ENCODE results near the gene LMO7.
"Not testable (repeated sequence)": the region's sequence is repeated elsewhere in the genome, so short reads cannot be mapped to it uniquely, and the experiment has no call there.

The LMO7 gene

GRCh38 chr13:75679459-75679858, 43.3 kb downstream of the LMO7 start:
- no peak for DNase-seq (ENCODE audit: low read depth, low spot score)
- Histone ChIP-seq H3K9me3 (ENCODE audit: low read depth, low read length) (no peaks in the 10 kb centered on the region), H3K27ac (no peak overlapping the region), H3K4me3 (no peak overlapping the region), H3K9ac (ENCODE audit: insufficient read length) (no peak overlapping the region), H3K36me3 (ENCODE audit: insufficient read depth, low read length) (peaks cover 6% of the 10 kb centered on the region; the same call in 1 of the 2 replicates)
- TF ChIP-seq EZH2 (IDR thresholded peaks at IDR 0.05), result no peak
- TF ChIP-seq POLR2AphosphoS5 (IDR thresholded peaks at IDR 0.05; ENCODE audit: borderline replicate concordance, low read depth, low read length), result no peak
- no peak for TF ChIP-seq FOXP2 (optimal IDR thresholded peaks at IDR 0.05; ENCODE audit: control extremely low read depth, extremely low read length, insufficient read depth)

- not testable (repeated sequence) for H3K27ac ChIP-seq; H3K9ac ChIP-seq (ENCODE audit: insufficient read length); H3K9me3 ChIP-seq (ENCODE audit: low read depth, low read length); H3K36me3 ChIP-seq (ENCODE audit: insufficient read depth, low read length); H3K4me3 ChIP-seq; DNase-seq (ENCODE audit: low read depth, low spot score)
Measured at GRCh38 chr13:75680251-75680650, 44.1 kb downstream of the LMO7 start.

- Histone ChIP-seq H3K27ac (no peak overlapping the region), H3K9me3 (ENCODE audit: low read depth, low read length) (no peaks in the 10 kb centered on the region), H3K4me3 (no peak overlapping the region), H3K9ac (ENCODE audit: insufficient read length) (no peak overlapping the region), H3K36me3 (ENCODE audit: insufficient read depth, low read length) (peaks cover 6% of the 10 kb centered on the region; the same call in 1 of the 2 replicates)
- DNase-seq (ENCODE audit: low read depth, low spot score), result no peak
- TF ChIP-seq POLR2AphosphoS5 (IDR thresholded peaks at IDR 0.05; ENCODE audit: borderline replicate concordance, low read depth, low read length) (no peak), EZH2 (IDR thresholded peaks at IDR 0.05) (no peak)
Measured at GRCh38 chr13:75682326-75682725, 46.2 kb downstream of the LMO7 start.

GRCh38 chr13:75685239-75685697, 49.1 kb downstream of the LMO7 start:
- Histone ChIP-seq H3K27ac (peak overlapping the region; percentile 34; the same call in 1 of the 2 replicates), H3K9ac (ENCODE audit: insufficient read length) (no peak overlapping the region), H3K4me3 (no peak overlapping the region), H3K36me3 (ENCODE audit: insufficient read depth, low read length) (no peaks in the 10 kb centered on the region), H3K9me3 (ENCODE audit: low read depth, low read length) (no peaks in the 10 kb centered on the region)
- no peak for DNase-seq (ENCODE audit: low read depth, low spot score)
- no peak for TF ChIP-seq FOXP2 (optimal IDR thresholded peaks at IDR 0.05; ENCODE audit: control extremely low read depth, extremely low read length, insufficient read depth)
- TF ChIP-seq EZH2 (IDR thresholded peaks at IDR 0.05), result no peak
- no peak for TF ChIP-seq POLR2AphosphoS5 (IDR thresholded peaks at IDR 0.05; ENCODE audit: borderline replicate concordance, low read depth, low read length)

GRCh38 chr13:75687150-75687763, 51.1 kb downstream of the LMO7 start:
- TF ChIP-seq EZH2 (IDR thresholded peaks at IDR 0.05) (no peak), FOXP2 (optimal IDR thresholded peaks at IDR 0.05; ENCODE audit: control extremely low read depth, extremely low read length, insufficient read depth) (no peak), POLR2AphosphoS5 (IDR thresholded peaks at IDR 0.05; ENCODE audit: borderline replicate concordance, low read depth, low read length) (no peak)
- peak; percentile 8 for DNase-seq (ENCODE audit: low read depth, low spot score)

GRCh38 chr13:75689686-75690085, 53.6 kb downstream of the LMO7 start:
- no peak overlapping the region for H3K27ac ChIP-seq

More at GRCh38 chr13:75687150-75687763, 51.1 kb downstream of the LMO7 start:
- H3K4me3 ChIP-seq, result no peak overlapping the region
- H3K36me3 ChIP-seq (ENCODE audit: insufficient read depth, low read length), result no peaks in the 10 kb centered on the region
- H3K27ac ChIP-seq, result no peak overlapping the region
- no peak overlapping the region for H3K9ac ChIP-seq (ENCODE audit: insufficient read length)
- H3K9me3 ChIP-seq (ENCODE audit: low read depth, low read length), result no peaks in the 10 kb centered on the region

GRCh38 chr13:75690607-75691006, 54.5 kb downstream of the LMO7 start:
- no peak overlapping the region for H3K9ac ChIP-seq (ENCODE audit: insufficient read length)
- no peaks in the 10 kb centered on the region for H3K36me3 ChIP-seq (ENCODE audit: insufficient read depth, low read length)
- TF ChIP-seq POLR2AphosphoS5 (IDR thresholded peaks at IDR 0.05; ENCODE audit: borderline replicate concordance, low read depth, low read length) (no peak), EZH2 (IDR thresholded peaks at IDR 0.05) (no peak), FOXP2 (optimal IDR thresholded peaks at IDR 0.05; ENCODE audit: control extremely low read depth, extremely low read length, insufficient read depth) (no peak)
- H3K4me3 ChIP-seq, result no peak overlapping the region
- H3K9me3 ChIP-seq (ENCODE audit: low read depth, low read length), result no peaks in the 10 kb centered on the region
- H3K27ac ChIP-seq, result no peak overlapping the region
- no peak for DNase-seq (ENCODE audit: low read depth, low spot score)

More at GRCh38 chr13:75689686-75690085, 53.6 kb downstream of the LMO7 start:
- no peak overlapping the region for H3K4me3 ChIP-seq
- TF ChIP-seq EZH2 (IDR thresholded peaks at IDR 0.05) (no peak), FOXP2 (optimal IDR thresholded peaks at IDR 0.05; ENCODE audit: control extremely low read depth, extremely low read length, insufficient read depth) (no peak), POLR2AphosphoS5 (IDR thresholded peaks at IDR 0.05; ENCODE audit: borderline replicate concordance, low read depth, low read length) (no peak)
- H3K9ac ChIP-seq (ENCODE audit: insufficient read length), result no peak overlapping the region
- DNase-seq (ENCODE audit: low read depth, low spot score), result no peak
- no peaks in the 10 kb centered on the region for H3K9me3 ChIP-seq (ENCODE audit: low read depth, low read length)
- H3K36me3 ChIP-seq (ENCODE audit: insufficient read depth, low read length), result no peaks in the 10 kb centered on the region

- TF ChIP-seq EZH2 (IDR thresholded peaks at IDR 0.05), result no peak
- H3K36me3 ChIP-seq (ENCODE audit: insufficient read depth, low read length), result no peaks in the 10 kb centered on the region
- H3K27ac ChIP-seq, result no peak overlapping the region
Measured at GRCh38 chr13:75691183-75691582, 55.1 kb downstream of the LMO7 start.

GRCh38 chr13:75693227-75693626, 57.1 kb downstream of the LMO7 start:
- TF ChIP-seq EZH2 (IDR thresholded peaks at IDR 0.05) (no peak), FOXP2 (optimal IDR thresholded peaks at IDR 0.05; ENCODE audit: control extremely low read depth, extremely low read length, insufficient read depth) (no peak), POLR2AphosphoS5 (IDR thresholded peaks at IDR 0.05; ENCODE audit: borderline replicate concordance, low read depth, low read length) (no peak)
- no peak overlapping the region for H3K9ac ChIP-seq (ENCODE audit: insufficient read length)
- no peaks in the 10 kb centered on the region for H3K36me3 ChIP-seq (ENCODE audit: insufficient read depth, low read length)
- H3K27ac ChIP-seq, result no peak overlapping the region
- no peak for DNase-seq (ENCODE audit: low read depth, low spot score)
- no peaks in the 10 kb centered on the region for H3K9me3 ChIP-seq (ENCODE audit: low read depth, low read length)
- H3K4me3 ChIP-seq, result no peak overlapping the region

More at GRCh38 chr13:75691183-75691582, 55.1 kb downstream of the LMO7 start:
- no peak for DNase-seq (ENCODE audit: low read depth, low spot score)
- Histone ChIP-seq H3K9me3 (ENCODE audit: low read depth, low read length) (no peaks in the 10 kb centered on the region), H3K4me3 (no peak overlapping the region), H3K9ac (ENCODE audit: insufficient read length) (no peak overlapping the region)

Data from SK-N-MC (cell line).